ENCODE measurements around the gene THSD4. TPM values are rescaled to one million over a fixed set of nuclear protein-coding genes. Genes with fewer than 3 reads are reported as not detected.

Gene THSD4
- total RNA-seq, 1 experiment from 2014 or later: 65.4 TPM

GRCh38 chr15:71118881-71119632 lies 3.8 kb downstream of the THSD4 start:
- POLR2A ChIA-PET: no interaction called here
- no peaks in the 10 kb centered on the region for H3K9me3 ChIP-seq (ENCODE audit: control insufficient read depth, insufficient read depth, low read depth, low read length)
- intact Hi-C loops (cut with micrococcal nuclease; ENCODE audit: unreplicated experiment): loop anchor here (5.0 to 10.0 kb wide), 2 partner anchors 176 to 323 kb away; no protein-coding TSS in a partner anchor
- H3K4me3 ChIP-seq (ENCODE audit: low read depth in 2 of 2, low read length in 2 of 2): no peak overlapping the region
- no peaks in the 10 kb centered on the region for H3K36me3 ChIP-seq (ENCODE audit: control insufficient read depth, insufficient read depth, low read length)
- no TSS peak for BruUV-seq (replicated peaks)
- no peaks in the 10 kb centered on the region for H3K27me3 ChIP-seq (ENCODE audit: control insufficient read depth, insufficient read depth, low read length)
- in situ Hi-C loops (cut with HindIII; ENCODE audit: low pct_unique_long_range_greater_than_20kb, low sequenced_read_pairs): no loop called here
- ATAC-seq (no peak), DNase-seq (ENCODE audit: low read depth, low spot score) (no peak)
- peak overlapping the region; percentile 98 for H3K27ac ChIP-seq (ENCODE audit: low read length)
- CTCF ChIA-PET: no interaction called here
- TF ChIP-seq SIN3A (IDR thresholded peaks at IDR 0.05; ENCODE audit: borderline replicate concordance, insufficient read depth, low read depth, low read length): no peak
- TF ChIP-seq POLR2AphosphoS5 (IDR thresholded peaks at IDR 0.05; ENCODE audit: low read depth, low read length): no peak
- TF ChIP-seq, protein P1, sequence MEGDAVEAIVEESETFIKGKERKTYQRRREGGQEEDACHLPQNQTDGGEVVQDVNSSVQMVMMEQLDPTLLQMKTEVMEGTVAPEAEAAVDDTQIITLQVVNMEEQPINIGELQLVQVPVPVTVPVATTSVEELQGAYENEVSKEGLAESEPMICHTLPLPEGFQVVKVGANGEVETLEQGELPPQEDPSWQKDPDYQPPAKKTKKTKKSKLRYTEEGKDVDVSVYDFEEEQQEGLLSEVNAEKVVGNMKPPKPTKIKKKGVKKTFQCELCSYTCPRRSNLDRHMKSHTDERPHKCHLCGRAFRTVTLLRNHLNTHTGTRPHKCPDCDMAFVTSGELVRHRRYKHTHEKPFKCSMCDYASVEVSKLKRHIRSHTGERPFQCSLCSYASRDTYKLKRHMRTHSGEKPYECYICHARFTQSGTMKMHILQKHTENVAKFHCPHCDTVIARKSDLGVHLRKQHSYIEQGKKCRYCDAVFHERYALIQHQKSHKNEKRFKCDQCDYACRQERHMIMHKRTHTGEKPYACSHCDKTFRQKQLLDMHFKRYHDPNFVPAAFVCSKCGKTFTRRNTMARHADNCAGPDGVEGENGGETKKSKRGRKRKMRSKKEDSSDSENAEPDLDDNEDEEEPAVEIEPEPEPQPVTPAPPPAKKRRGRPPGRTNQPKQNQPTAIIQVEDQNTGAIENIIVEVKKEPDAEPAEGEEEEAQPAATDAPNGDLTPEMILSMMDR (IDR thresholded peaks at IDR 0.05): no peak
- H3K4me1 ChIP-seq (ENCODE audit: control insufficient read depth, insufficient read depth, low read length): peaks cover 48% of the 10 kb centered on the region

- intact Hi-C loops (cut with micrococcal nuclease; ENCODE audit: unreplicated experiment): no loop called here
- Histone ChIP-seq H3K36me3 (ENCODE audit: control insufficient read depth, insufficient read depth, low read length) (no peaks in the 10 kb centered on the region), H3K4me1 (ENCODE audit: control insufficient read depth, insufficient read depth, low read length) (peaks cover 47% of the 10 kb centered on the region), H3K27me3 (ENCODE audit: control insufficient read depth, insufficient read depth, low read length) (no peaks in the 10 kb centered on the region), H3K27ac (ENCODE audit: low read length) (no peak overlapping the region), H3K9me3 (ENCODE audit: control insufficient read depth, insufficient read depth, low read depth, low read length) (no peaks in the 10 kb centered on the region), H3K4me3 (ENCODE audit: low read depth in 2 of 2, low read length in 2 of 2) (no peak overlapping the region)
- TF ChIP-seq POLR2AphosphoS5 (IDR thresholded peaks at IDR 0.05; ENCODE audit: low read depth, low read length) (no peak), SIN3A (IDR thresholded peaks at IDR 0.05; ENCODE audit: borderline replicate concordance, insufficient read depth, low read depth, low read length) (no peak), TCF7L2 (IDR thresholded peaks at IDR 0.05; ENCODE audit: low read depth, low read length) (no peak)
- TF ChIP-seq, protein P1 (IDR thresholded peaks at IDR 0.05): no peak
- TF ChIP-seq, protein P2, sequence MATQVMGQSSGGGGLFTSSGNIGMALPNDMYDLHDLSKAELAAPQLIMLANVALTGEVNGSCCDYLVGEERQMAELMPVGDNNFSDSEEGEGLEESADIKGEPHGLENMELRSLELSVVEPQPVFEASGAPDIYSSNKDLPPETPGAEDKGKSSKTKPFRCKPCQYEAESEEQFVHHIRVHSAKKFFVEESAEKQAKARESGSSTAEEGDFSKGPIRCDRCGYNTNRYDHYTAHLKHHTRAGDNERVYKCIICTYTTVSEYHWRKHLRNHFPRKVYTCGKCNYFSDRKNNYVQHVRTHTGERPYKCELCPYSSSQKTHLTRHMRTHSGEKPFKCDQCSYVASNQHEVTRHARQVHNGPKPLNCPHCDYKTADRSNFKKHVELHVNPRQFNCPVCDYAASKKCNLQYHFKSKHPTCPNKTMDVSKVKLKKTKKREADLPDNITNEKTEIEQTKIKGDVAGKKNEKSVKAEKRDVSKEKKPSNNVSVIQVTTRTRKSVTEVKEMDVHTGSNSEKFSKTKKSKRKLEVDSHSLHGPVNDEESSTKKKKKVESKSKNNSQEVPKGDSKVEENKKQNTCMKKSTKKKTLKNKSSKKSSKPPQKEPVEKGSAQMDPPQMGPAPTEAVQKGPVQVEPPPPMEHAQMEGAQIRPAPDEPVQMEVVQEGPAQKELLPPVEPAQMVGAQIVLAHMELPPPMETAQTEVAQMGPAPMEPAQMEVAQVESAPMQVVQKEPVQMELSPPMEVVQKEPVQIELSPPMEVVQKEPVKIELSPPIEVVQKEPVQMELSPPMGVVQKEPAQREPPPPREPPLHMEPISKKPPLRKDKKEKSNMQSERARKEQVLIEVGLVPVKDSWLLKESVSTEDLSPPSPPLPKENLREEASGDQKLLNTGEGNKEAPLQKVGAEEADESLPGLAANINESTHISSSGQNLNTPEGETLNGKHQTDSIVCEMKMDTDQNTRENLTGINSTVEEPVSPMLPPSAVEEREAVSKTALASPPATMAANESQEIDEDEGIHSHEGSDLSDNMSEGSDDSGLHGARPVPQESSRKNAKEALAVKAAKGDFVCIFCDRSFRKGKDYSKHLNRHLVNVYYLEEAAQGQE (IDR thresholded peaks at IDR 0.05; ENCODE audit: insufficient read depth in 1 of 2, low read depth in 2 of 2, low read length in 1 of 2): no peak
- no TSS peak for BruUV-seq (replicated peaks)
- ATAC-seq (no peak), DNase-seq (ENCODE audit: low read depth, low spot score) (no peak)
- in situ Hi-C loops (cut with HindIII; ENCODE audit: low pct_unique_long_range_greater_than_20kb, low sequenced_read_pairs): no loop called here
- ChIA-PET POLR2A (interaction anchor here (0.6 kb wide), 1 partner anchor 53 kb away, joined by 3 read pairs; no protein-coding TSS in a partner anchor), CTCF (no interaction called here)
These were observed 5.2 kb downstream of the THSD4 start for GRCh38 chr15:71120428-71120944.
